ENCODE results near the gene CYGB.

CYGB gene

GRCh38 chr17:76568811-76569221 is 31.3 kb upstream of the CYGB start:
- Histone ChIP-seq H3K27me3 (ENCODE audit: insufficient read depth, poor library complexity, severe bottlenecking) (no peaks in the 10 kb centered on the region), H3K4me3 (ENCODE audit: severe bottlenecking) (no peak overlapping the region), H3K4me1 (ENCODE audit: insufficient read depth, poor library complexity, severe bottlenecking) (no peaks in the 10 kb centered on the region), H3K9me3 (ENCODE audit: severe bottlenecking) (no peaks in the 10 kb centered on the region), H3K36me3 (ENCODE audit: low read depth) (peaks cover 28% of the 10 kb centered on the region), H3K27ac (ENCODE audit: poor library complexity, severe bottlenecking) (no peak overlapping the region)
- ATAC-seq (ENCODE audit: low read depth) (no peak), DNase-seq (ENCODE audit: low spot score) (no peak)
- no peak for TF ChIP-seq CTCF (IDR thresholded peaks at IDR 0.05; ENCODE audit: poor library complexity, severe bottlenecking)

- ATAC-seq (ENCODE audit: low read depth) (peak; percentile 18), DNase-seq (ENCODE audit: low spot score) (no peak)
- no peak overlapping the region for H3K4me3 ChIP-seq (ENCODE audit: severe bottlenecking)
- no peak for TF ChIP-seq CTCF (IDR thresholded peaks at IDR 0.05; ENCODE audit: poor library complexity, severe bottlenecking)
- peaks cover 38% of the 10 kb centered on the region for H3K36me3 ChIP-seq (ENCODE audit: low read depth)
- no peaks in the 10 kb centered on the region for H3K9me3 ChIP-seq (ENCODE audit: severe bottlenecking)
- H3K27ac ChIP-seq (ENCODE audit: poor library complexity, severe bottlenecking) = peak overlapping the region; percentile 17
- H3K27me3 ChIP-seq (ENCODE audit: insufficient read depth, poor library complexity, severe bottlenecking) = no peaks in the 10 kb centered on the region
- peaks cover 2% of the 10 kb centered on the region for H3K4me1 ChIP-seq (ENCODE audit: insufficient read depth, poor library complexity, severe bottlenecking)
Observed at GRCh38 chr17:76567634-76568432, 30.3 kb upstream of the CYGB start.

- DNase-seq (ENCODE audit: low spot score) = no peak
Observed at GRCh38 chr17:76566988-76567431, 29.5 kb upstream of the CYGB start.

GRCh38 chr17:76566613-76566943 is 29.1 kb upstream of the CYGB start:
- Histone ChIP-seq H3K9me3 (ENCODE audit: severe bottlenecking) (no peaks in the 10 kb centered on the region), H3K27me3 (ENCODE audit: insufficient read depth, poor library complexity, severe bottlenecking) (no peaks in the 10 kb centered on the region), H3K4me3 (ENCODE audit: severe bottlenecking) (no peak overlapping the region), H3K27ac (ENCODE audit: poor library complexity, severe bottlenecking) (peak overlapping the region; percentile 17), H3K4me1 (ENCODE audit: insufficient read depth, poor library complexity, severe bottlenecking) (peaks cover 13% of the 10 kb centered on the region), H3K36me3 (ENCODE audit: low read depth) (peaks cover 50% of the 10 kb centered on the region)
- no peak for DNase-seq (ENCODE audit: low spot score)
- no peak for TF ChIP-seq CTCF (IDR thresholded peaks at IDR 0.05; ENCODE audit: poor library complexity, severe bottlenecking)
- no peak for ATAC-seq (ENCODE audit: low read depth)

More at GRCh38 chr17:76566988-76567431, 29.5 kb upstream of the CYGB start:
- H3K36me3 ChIP-seq (ENCODE audit: low read depth) = peaks cover 46% of the 10 kb centered on the region
- no peak overlapping the region for H3K4me3 ChIP-seq (ENCODE audit: severe bottlenecking)
- no peak for TF ChIP-seq CTCF (IDR thresholded peaks at IDR 0.05; ENCODE audit: poor library complexity, severe bottlenecking)
- H3K4me1 ChIP-seq (ENCODE audit: insufficient read depth, poor library complexity, severe bottlenecking) = peaks cover 8% of the 10 kb centered on the region
- H3K27ac ChIP-seq (ENCODE audit: poor library complexity, severe bottlenecking) = peak overlapping the region; percentile 17
- peak; percentile 6; the same call in 2 of the 3 replicates for ATAC-seq (ENCODE audit: low read depth)
- no peaks in the 10 kb centered on the region for H3K27me3 ChIP-seq (ENCODE audit: insufficient read depth, poor library complexity, severe bottlenecking)
- H3K9me3 ChIP-seq (ENCODE audit: severe bottlenecking) = no peaks in the 10 kb centered on the region

Measured in RWPE2 (cell line).